HEK293 (cell line): ENCODE data around the gene C21orf58.

Experiments used
- TCF7L2 ChIP-seq: IDR thresholded peaks from 2 replicates; pipeline ENCODE4 v1.6.1; 2011; ENCODE audit warnings: low read depth, mild to moderate bottlenecking, inconsistent platforms, low read length, moderate library complexity, borderline replicate concordance
- YY1 ChIP-seq: fragments of 450-650 bp; formaldehyde crosslinking; IDR thresholded peaks from 2 replicates; pipeline ENCODE4 v1.5.1; 2018; ENCODE audit warnings: missing biosample characterization, missing genetic modification characterization
- ZNF112 ChIP-seq: fragments of 450-650 bp; formaldehyde crosslinking; IDR thresholded peaks from 2 replicates; pipeline ENCODE4 v1.5.0; 2017; ENCODE audit warnings: missing biosample characterization, missing genetic modification characterization
- ZNF501 ChIP-seq: fragments of 450-650 bp; formaldehyde crosslinking; IDR thresholded peaks from 2 replicates; pipeline ENCODE4 v1.5.1; 2016; ENCODE audit warnings: missing biosample characterization, missing genetic modification characterization
- ZNF558 ChIP-seq: fragments of 450-650 bp; formaldehyde crosslinking; IDR thresholded peaks from 2 replicates; pipeline ENCODE4 v1.5.1; 2016; ENCODE audit warnings: missing biosample characterization, missing genetic modification characterization
- ZNF585B ChIP-seq: fragments of 450-650 bp; formaldehyde crosslinking; IDR thresholded peaks from 2 replicates; pipeline ENCODE4 v1.5.1; 2016; ENCODE audit warnings: missing biosample characterization, missing genetic modification characterization
- ZNF624 ChIP-seq: fragments of 450-650 bp; formaldehyde crosslinking; IDR thresholded peaks from 2 replicates; pipeline ENCODE4 v1.5.1; 2017; ENCODE audit warnings: missing biosample characterization, missing genetic modification characterization
- ZNF76 ChIP-seq: fragments of 450-650 bp; formaldehyde crosslinking; IDR thresholded peaks from 2 replicates; pipeline ENCODE4; 2016; ENCODE audit warnings: low read depth, missing biosample characterization, missing genetic modification characterization, borderline replicate concordance
- ZNF777 ChIP-seq: fragments of 450-650 bp; formaldehyde crosslinking; IDR thresholded peaks from 2 replicates; pipeline ENCODE4 v1.5.1; 2017; ENCODE audit warnings: missing biosample characterization, missing genetic modification characterization, borderline replicate concordance
- ZNF843 ChIP-seq: fragments of 450-650 bp; formaldehyde crosslinking; IDR thresholded peaks from 2 replicates; pipeline ENCODE4 v1.5.1; 2016; ENCODE audit warnings: missing biosample characterization, missing genetic modification characterization
- TF ChIP-seq, protein P1 (sequence below): fragments of 450-650 bp; formaldehyde crosslinking; IDR thresholded peaks from 2 replicates; pipeline ENCODE4 v1.5.1; 2016; ENCODE audit warnings: missing biosample characterization, missing genetic modification characterization
- TF ChIP-seq, protein P2 (sequence below): fragments of 450-650 bp; formaldehyde crosslinking; optimal IDR thresholded peaks from 2 replicates; pipeline ENCODE3; 2016; ENCODE audit warnings: missing biosample characterization, mild to moderate bottlenecking, missing genetic modification characterization
- TF ChIP-seq, protein P3 (sequence below): fragments of 450-650 bp; formaldehyde crosslinking; IDR thresholded peaks from 2 replicates; pipeline ENCODE4 v1.5.1; 2016; ENCODE audit warnings: missing biosample characterization, missing genetic modification characterization

DNA sequence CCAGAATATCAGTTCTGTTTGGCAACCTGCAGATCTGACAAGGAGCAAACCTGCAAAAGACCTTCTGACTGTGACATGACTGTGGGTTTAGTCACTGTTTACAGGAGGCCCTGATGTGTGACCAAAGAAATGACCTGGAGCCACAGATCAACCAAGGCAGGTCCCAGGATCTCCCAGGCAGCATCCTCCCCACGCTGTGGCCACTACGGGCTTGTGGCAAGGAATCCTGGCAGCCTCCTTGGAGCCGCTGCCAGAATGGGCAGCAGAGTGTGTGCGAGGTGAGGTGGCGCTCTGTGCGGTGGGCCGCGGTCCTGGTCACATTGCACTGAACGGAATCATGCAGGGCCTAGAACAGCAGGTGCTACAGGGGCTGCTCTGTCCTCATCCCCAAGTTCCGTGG, 54.2 kb downstream of the C21orf58 start:
- TF ChIP-seq ZNF777 (tag by site-specific recombination) (no peak), ZNF843 (no peak), YY1 (tag by site-specific recombination) (no peak), ZNF558 (tag by site-specific recombination) (no peak), ZNF112 (tag by site-specific recombination) (no peak), ZNF585B (tag by site-specific recombination) (no peak), TCF7L2 (no peak), ZNF501 (tag by site-specific recombination) (no peak), ZNF76 (tag by site-specific recombination) (no peak), ZNF624 (tag by site-specific recombination) (no peak)
- TF ChIP-seq, protein P1, sequence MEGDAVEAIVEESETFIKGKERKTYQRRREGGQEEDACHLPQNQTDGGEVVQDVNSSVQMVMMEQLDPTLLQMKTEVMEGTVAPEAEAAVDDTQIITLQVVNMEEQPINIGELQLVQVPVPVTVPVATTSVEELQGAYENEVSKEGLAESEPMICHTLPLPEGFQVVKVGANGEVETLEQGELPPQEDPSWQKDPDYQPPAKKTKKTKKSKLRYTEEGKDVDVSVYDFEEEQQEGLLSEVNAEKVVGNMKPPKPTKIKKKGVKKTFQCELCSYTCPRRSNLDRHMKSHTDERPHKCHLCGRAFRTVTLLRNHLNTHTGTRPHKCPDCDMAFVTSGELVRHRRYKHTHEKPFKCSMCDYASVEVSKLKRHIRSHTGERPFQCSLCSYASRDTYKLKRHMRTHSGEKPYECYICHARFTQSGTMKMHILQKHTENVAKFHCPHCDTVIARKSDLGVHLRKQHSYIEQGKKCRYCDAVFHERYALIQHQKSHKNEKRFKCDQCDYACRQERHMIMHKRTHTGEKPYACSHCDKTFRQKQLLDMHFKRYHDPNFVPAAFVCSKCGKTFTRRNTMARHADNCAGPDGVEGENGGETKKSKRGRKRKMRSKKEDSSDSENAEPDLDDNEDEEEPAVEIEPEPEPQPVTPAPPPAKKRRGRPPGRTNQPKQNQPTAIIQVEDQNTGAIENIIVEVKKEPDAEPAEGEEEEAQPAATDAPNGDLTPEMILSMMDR = no peak
- TF ChIP-seq, protein P2, sequence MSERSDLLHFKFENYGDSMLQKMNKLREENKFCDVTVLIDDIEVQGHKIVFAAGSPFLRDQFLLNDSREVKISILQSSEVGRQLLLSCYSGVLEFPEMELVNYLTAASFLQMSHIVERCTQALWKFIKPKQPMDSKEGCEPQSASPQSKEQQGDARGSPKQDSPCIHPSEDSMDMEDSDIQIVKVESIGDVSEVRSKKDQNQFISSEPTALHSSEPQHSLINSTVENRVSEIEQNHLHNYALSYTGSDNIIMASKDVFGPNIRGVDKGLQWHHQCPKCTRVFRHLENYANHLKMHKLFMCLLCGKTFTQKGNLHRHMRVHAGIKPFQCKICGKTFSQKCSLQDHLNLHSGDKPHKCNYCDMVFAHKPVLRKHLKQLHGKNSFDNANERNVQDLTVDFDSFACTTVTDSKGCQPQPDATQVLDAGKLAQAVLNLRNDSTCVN = no peak
- TF ChIP-seq, protein P3, sequence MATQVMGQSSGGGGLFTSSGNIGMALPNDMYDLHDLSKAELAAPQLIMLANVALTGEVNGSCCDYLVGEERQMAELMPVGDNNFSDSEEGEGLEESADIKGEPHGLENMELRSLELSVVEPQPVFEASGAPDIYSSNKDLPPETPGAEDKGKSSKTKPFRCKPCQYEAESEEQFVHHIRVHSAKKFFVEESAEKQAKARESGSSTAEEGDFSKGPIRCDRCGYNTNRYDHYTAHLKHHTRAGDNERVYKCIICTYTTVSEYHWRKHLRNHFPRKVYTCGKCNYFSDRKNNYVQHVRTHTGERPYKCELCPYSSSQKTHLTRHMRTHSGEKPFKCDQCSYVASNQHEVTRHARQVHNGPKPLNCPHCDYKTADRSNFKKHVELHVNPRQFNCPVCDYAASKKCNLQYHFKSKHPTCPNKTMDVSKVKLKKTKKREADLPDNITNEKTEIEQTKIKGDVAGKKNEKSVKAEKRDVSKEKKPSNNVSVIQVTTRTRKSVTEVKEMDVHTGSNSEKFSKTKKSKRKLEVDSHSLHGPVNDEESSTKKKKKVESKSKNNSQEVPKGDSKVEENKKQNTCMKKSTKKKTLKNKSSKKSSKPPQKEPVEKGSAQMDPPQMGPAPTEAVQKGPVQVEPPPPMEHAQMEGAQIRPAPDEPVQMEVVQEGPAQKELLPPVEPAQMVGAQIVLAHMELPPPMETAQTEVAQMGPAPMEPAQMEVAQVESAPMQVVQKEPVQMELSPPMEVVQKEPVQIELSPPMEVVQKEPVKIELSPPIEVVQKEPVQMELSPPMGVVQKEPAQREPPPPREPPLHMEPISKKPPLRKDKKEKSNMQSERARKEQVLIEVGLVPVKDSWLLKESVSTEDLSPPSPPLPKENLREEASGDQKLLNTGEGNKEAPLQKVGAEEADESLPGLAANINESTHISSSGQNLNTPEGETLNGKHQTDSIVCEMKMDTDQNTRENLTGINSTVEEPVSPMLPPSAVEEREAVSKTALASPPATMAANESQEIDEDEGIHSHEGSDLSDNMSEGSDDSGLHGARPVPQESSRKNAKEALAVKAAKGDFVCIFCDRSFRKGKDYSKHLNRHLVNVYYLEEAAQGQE = no peak
